SIG-M5 treated with dmso at 0.1 percent for 504 hours (cell line): ENCODE data around the gene HOXB3.

ENCODE experiments used
- DNase-seq: peaks from one replicate; lab custom pipeline; 2025; ENCODE audit not compliant: unreplicated experiment; lab: John Stamatoyannopoulos, UW

Gene HOXB3

DNA sequence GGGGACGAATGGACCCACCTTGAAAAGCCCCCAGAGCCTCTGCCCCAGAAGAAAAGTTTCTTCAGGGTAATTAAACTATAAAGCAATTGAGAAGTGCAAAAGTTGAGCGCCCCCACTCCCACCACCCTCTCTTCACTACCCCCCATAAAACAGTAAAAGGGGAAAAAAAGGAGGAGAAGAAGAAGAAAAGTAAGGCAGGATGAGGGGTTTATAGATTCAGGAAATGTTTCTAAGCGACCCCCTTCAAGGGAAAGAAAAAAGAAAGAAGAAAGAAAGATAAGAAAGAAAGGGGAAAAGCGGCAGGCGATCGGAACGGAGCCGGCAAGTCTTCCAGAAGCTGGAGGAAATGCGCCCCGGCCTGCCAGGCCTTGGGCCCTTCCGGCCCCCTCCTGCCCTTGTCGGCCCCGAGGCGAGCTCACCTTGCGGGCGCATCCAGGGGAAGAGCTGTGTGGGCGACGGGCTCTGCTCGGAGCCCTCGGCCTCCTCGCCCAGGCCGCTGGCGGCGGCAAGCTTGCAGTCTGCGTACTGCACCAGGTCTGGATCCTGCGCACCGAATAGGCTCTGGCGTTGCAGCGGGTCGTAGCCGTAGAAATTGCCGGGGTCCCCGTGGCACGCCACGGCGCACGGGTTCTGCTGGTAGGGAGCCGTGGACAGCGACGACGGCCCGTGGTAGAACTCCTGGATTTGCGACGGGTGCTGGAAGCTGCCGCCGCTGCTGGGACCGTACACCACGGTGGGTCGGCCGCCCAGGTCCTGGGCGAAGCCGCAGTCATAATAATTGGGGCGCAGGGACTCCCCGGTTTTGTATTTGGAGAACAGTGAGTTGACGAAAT, 24.0 kb upstream of the HOXB3 start:
- no peak for DNase-seq

DNA sequence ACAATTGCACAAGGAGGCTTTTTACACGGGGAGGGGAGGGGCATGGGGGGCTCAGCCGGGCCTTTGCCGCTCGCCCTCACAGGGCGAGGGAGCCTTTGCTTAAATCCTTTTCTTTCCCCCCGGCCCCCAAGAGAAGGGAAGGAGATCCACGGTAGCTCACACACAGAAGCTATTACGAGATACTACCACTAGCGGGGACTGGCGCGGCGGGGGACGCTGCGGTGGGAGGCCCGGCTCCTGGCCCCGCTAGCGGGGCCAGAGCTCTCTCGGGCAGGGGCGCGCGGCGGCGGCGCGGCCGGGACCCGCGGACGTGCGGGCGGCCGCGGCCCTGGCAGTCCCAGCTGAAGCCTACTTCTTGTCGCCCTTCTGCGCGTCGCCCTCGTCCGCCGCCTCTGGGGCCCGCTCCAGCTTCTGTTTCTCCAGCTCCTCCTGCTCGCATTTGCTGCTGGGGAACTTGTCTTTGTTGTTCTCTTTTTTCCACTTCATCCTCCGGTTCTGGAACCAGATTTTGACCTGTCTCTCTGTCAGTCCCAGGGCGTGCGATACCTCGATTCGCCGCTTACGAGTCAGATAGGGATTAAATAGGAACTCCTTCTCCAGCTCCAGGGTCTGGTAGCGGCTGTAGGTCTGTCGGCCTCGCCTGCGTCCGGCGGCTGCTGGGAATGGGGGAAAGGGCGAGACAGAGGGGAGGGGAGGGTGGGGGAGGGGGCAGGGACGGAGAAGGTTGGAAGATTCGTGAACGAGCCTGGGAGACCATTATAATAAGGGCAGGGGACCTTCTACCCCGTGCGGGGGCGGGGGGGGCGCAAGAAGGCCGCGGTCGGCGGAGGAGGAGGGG, 23.0 kb upstream of the HOXB3 start:
- peak; percentile 60 for DNase-seq

GRCh38 chr17:48612456-48612853, 22.4 kb upstream of the HOXB3 start:
- peak; percentile 60 for DNase-seq

- DNase-seq: no peak
These were observed 21.8 kb upstream of the HOXB3 start for GRCh38 chr17:48611681-48612455.

DNA sequence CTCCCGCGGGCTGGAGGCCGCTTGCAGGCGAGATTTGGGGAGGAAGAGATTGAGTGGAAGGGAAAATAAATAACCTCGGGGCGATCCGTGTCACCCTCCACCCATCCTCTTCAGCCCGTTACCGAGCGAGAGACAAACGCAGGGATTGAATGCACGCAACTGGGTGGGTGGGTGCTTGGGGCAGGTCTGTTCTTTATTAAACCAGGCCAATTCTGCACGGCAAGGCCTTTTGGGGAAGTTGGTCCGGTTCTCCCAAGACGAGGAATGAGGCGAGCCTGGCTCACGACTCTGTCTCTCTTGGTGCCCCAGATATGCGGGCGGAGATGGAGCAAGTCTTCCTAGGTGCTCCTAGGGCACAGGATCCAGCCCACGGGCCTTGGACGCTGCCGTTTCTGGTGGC, 21.2 kb upstream of the HOXB3 start:
- no peak for DNase-seq

GRCh38 chr17:48610282-48611211, 20.5 kb upstream of the HOXB3 start, which contains the start of gene HOXB7:
Gene HOXB7 (minus strand): TSS chr17:48611017. CDS start chr17:48610918, 99 bp downstream.
- no peak for DNase-seq

DNA sequence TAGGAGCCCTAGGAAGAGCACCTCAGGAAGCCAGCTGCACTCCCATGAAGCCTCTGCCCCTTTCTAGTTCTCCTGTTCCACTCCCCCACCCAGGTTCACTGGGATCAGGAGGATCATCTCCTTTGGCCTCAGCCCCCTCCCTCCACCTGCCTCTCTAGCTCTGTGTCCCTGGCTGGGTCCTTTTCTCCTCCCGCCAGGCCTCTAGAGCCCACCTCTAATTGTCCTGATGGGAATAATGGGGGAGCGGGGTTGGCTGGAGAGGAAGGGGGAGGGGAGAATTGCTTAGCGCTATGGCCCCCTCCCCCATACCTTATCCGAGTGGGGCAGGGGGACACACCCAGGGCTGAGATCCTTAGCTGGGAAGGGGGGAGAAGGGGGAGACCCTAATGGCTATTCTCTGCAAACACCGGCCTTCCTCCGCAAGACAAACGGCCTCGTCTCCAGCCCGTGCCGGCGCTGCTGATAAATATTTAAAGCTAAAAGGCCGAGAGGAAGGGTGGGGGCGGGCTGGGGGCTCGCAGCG, 19.8 kb upstream of the HOXB3 start:
- DNase-seq: no peak

GRCh38 chr17:48609033-48609432, 19.0 kb upstream of the HOXB3 start:
- no peak for DNase-seq

GRCh38 chr17:48608494-48608834, 18.4 kb upstream of the HOXB3 start:
- DNase-seq: no peak

DNA sequence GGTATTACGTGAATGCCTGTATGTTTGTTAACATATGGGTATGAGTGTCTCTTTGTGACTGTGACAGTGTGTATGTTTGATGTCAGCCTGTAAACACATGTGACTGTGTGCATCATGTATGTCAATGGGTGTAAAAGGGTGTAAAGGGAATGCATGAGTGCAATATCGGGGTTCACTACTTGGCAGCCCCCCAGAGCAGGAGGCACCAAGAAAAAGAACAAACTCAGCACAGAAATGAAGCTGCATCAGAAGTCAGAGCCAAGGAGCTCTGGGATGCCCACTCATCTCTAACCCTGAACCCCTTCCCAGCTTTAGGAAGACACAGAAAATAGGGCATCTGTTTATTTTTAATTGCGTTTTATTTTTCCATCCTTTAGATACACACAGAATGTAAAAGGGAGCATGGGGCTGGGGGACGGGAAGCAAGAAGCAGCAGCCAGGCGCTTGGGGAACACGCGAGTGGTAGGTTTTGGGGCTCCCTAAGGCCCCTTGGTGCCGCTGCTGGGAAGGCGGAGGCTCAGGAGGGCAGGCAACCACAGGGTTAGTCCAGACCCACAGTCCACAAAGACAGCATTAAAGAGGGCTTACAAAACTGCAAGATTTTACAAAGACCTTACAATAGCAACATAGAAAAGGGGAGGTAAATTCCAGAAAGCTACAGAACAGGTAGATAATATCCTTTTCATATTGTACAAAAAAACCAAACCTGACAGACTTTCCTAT, 17.0 kb upstream of the HOXB3 start:
- DNase-seq: no peak

DNA sequence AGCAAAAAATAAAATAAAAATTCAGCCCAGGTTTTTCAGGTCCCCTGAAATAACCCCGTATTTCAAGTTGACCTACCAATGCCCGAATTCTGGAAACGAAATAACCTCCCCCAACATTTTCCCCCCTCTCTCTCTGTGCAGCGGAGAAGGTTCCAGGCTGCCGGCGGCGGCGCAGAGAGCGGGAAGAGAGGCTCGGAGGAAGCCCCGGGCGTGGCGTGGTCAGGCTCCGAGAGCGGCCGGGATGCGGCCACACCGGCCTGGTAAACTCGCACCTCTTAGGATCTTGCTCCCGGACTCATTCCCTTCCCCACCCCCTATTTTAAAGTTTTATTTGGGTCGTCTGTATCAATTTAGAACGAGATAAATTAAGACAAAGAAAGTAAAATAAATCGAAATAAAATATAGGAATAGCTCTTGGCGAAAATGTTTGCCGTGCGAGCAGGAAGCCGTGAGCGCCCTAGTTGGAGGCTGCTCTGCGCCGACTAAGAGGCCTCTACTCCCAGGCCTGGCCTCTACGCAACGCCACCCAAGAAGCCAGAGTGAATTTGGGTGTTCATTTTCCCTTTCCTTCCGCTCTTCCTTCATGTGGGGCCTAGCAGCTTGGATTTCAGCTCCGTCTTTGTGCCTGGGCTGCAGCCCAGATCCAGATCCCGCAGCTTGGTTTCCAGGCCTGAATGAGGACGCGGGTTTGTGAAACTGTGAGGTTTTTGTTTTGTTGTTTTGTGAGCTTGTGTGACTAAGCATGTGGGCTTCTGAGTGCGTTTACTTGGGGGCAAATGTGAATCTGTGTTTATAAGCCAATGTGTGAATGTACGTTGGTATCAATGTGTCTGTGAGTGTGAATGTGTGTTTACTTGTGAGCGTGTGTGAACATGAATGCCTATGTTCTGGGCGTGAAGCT, 16.2 kb upstream of the HOXB3 start:
- no peak for DNase-seq

DNA sequence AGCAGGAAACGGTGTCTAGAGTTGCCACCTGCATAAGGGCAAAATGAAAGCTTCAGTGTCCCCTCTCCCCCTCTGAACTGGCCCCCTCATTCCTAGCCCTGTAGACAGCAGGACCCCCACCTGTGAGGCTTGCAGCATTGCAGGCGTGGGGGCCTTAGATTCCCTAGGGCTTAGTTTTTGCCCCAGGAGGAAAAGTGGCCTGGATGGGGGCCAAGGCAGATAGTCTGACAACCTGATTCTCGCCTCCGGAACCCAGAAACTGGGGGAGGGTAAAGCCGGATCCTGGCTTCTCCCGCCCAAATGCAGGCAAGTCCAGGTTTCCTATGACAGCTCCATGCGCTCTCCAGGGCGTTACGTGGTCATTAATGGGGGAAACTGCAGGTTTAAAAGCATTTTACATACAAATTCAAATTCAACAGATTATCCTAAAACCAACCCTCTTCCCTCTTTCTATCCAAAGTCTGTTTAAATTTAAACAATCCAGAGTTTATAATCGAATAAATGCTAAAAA, 15.4 kb upstream of the HOXB3 start:
- DNase-seq: no peak

DNA sequence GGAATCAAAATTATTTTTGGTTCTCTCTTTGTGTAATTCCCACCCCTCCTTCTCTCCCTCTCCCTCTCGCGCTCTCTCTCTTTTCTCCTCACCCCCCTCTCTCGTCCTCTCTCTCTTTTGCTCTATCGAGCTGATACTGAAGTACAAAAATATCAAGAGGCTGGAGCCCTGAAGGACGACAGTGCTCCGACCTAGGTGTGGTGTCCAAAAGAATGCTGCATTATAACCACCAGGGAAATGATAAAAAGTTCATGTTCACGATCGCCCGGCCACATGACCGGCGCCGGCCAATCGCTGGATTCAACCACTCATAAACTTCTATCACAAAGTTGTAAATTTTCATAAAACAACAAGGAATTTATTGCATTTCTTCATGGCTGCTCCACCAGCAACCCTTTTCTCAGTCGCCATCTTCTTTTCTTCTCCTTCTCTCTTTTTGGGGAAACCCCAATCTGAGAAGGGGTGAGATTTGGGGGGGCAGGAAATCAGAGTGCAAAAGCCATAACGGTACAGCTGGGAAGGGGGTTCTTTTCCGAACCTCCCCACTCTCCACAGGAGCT, 14.8 kb upstream of the HOXB3 start, which contains the start of gene HOXB6:
Gene HOXB6, minus strand, starts transcription at position 217 of the 560 bp plus-strand sequence. CDS start 6,836 bp downstream, outside the sequence.
- DNase-seq: no peak

DNA sequence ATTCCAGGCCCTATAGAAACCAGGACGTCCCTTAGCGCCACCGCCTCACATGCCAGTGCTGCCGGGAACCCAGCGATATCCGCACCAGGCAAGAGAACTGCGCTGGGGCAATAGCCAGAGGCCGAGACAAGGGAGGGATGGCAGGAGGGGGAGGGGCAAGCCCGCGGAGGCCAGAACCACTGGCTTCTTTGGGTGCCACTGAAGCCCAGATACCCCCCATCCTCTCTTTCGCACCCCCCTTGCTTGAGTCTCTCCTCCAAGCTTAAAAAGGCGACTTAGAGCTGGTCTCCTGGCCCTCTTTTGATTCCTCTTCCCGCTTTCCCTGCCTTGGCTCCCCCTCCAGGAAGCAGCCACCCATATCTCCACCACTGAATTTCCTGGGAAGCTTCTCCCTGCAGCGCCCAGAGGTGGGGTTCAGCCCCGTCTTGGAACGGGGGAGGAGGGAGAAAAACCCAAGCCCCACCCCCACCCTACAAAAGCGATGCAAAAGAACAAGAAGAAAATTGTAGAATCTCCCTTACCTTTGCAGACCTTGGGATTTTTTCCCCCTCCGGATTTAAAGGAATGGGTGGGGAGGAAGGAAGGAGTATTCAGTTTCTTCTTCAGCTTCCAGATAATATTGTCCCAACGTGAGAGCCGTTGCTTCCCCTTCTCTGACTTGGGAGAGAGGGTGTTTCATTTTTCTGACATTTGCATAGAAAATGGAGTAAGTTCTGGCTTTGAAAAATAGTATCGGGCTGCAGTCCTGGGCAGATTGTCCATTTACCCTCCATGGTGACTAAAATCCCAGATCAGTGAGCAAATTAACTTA, 14.1 kb upstream of the HOXB3 start:
- no peak for DNase-seq

DNA sequence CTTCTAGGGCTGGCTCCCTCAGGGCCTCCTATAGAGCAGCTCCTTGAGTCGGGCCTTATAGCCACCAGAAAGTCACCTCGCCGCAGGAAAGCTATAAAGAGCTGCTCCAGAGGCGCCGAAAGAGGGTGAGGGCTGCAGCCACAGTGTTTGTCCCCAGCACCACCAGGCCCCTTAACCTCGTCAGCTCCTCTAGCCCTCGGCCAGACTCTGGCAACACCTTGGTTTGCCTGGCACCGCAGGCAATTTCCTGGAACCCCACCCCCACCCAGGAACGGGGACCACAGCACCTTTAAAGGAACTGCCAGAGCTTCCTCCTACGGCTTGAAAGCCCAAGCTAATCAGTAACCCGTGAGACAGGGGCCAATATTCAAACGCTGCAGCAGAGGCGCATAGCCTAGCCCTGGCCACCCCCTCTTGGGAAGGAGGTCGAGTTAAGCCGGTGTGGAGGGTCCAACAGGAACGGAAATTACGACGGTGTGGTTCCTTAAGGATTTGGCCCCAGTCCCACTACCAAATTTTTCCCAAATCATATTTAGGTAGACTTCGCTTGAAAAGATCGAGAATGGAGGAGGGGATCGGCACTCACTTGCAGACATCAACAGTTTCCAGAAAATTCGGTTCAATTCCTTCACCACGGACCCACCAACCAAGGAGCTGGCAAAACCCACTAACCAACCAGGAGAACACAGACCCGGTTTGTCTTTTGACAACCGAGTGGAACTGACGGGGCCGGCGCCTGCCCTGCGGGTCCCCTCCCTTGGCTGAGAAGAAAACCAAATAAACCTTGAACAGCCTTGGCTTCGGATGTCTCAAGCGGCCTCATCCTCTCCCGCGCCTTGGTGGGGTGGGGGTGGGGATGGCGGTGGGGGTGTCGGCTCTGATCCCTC, 11.7 kb upstream of the HOXB3 start:
- DNase-seq: no peak

- no peak for DNase-seq
These were observed 11.1 kb upstream of the HOXB3 start for GRCh38 chr17:48601207-48601538.
